ENCODE data around the gene YIPF7.

Gene YIPF7

GRCh38 chr4:44651425-44651824 lies at the start of gene YIPF7:
Gene YIPF7 (minus strand): TSS chr4:44651625. CDS start chr4:44650100, 1,525 bp downstream.
- TF ChIP-seq NFIC (IDR thresholded peaks at IDR 0.05) (no peak), EP300 (IDR thresholded peaks at IDR 0.05; ENCODE audit: borderline replicate concordance) (no peak), YY1 (IDR thresholded peaks at IDR 0.05; ENCODE audit: low read depth) (no peak), FOXM1 (IDR thresholded peaks at IDR 0.05; ENCODE audit: borderline replicate concordance, low read depth) (no peak), CEBPB (IDR thresholded peaks at IDR 0.05) (no peak), REST (IDR thresholded peaks at IDR 0.05; ENCODE audit: low read depth) (no peak), RAD21 (IDR thresholded peaks at IDR 0.05; ENCODE audit: low read depth) (no peak), ZBTB7A (IDR thresholded peaks at IDR 0.05; ENCODE audit: low read depth) (no peak), CREB1 (IDR thresholded peaks at IDR 0.05; ENCODE audit: low read depth) (no peak), TEAD4 (IDR thresholded peaks at IDR 0.05) (no peak), USF1 (IDR thresholded peaks at IDR 0.05) (no peak)

GRCh38 chr4:44701037-44701436 lies 49.6 kb upstream of the YIPF7 start:
- TF ChIP-seq TCF12 (IDR thresholded peaks at IDR 0.05; ENCODE audit: low read depth): no peak
- no peak for TF ChIP-seq TEAD4 (IDR thresholded peaks at IDR 0.05)
- TF ChIP-seq CEBPB (IDR thresholded peaks at IDR 0.05): no peak
- no peak for TF ChIP-seq USF1 (IDR thresholded peaks at IDR 0.05)
- no peak for TF ChIP-seq CREB1 (IDR thresholded peaks at IDR 0.05; ENCODE audit: low read depth)
- TF ChIP-seq ZBTB7A (IDR thresholded peaks at IDR 0.05; ENCODE audit: low read depth): no peak
- TF ChIP-seq EGR1 (IDR thresholded peaks at IDR 0.05): no peak
- no peak for TF ChIP-seq EP300 (IDR thresholded peaks at IDR 0.05; ENCODE audit: borderline replicate concordance)
- TF ChIP-seq MAX (IDR thresholded peaks at IDR 0.05): no peak
- TF ChIP-seq RAD21 (IDR thresholded peaks at IDR 0.05; ENCODE audit: low read depth): no peak
- no peak for TF ChIP-seq TAF1 (IDR thresholded peaks at IDR 0.05; ENCODE audit: low read depth)
- TF ChIP-seq FOXM1 (IDR thresholded peaks at IDR 0.05; ENCODE audit: borderline replicate concordance, low read depth): no peak
- TF ChIP-seq REST (IDR thresholded peaks at IDR 0.05; ENCODE audit: low read depth): no peak
- no peak for TF ChIP-seq NFIC (IDR thresholded peaks at IDR 0.05)

GRCh38 chr4:44700427-44700826 lies 49.0 kb upstream of the YIPF7 start:
- no peak for TF ChIP-seq ZBTB7A (IDR thresholded peaks at IDR 0.05; ENCODE audit: low read depth)
- TF ChIP-seq YY1 (IDR thresholded peaks at IDR 0.05; ENCODE audit: low read depth): no peak
- no peak for TF ChIP-seq TCF12 (IDR thresholded peaks at IDR 0.05; ENCODE audit: low read depth)
- TF ChIP-seq MAX (IDR thresholded peaks at IDR 0.05): no peak
- TF ChIP-seq EGR1 (IDR thresholded peaks at IDR 0.05): no peak
- no peak for TF ChIP-seq TEAD4 (IDR thresholded peaks at IDR 0.05)
- no peak for TF ChIP-seq USF1 (IDR thresholded peaks at IDR 0.05)
- TF ChIP-seq EP300 (IDR thresholded peaks at IDR 0.05; ENCODE audit: borderline replicate concordance): no peak
- no peak for TF ChIP-seq CEBPB (IDR thresholded peaks at IDR 0.05)

GRCh38 chr4:44684648-44685047 lies 33.2 kb upstream of the YIPF7 start:
- TF ChIP-seq ZBTB7A (IDR thresholded peaks at IDR 0.05; ENCODE audit: low read depth): no peak
- TF ChIP-seq REST (IDR thresholded peaks at IDR 0.05; ENCODE audit: low read depth): no peak
- TF ChIP-seq YY1 (IDR thresholded peaks at IDR 0.05; ENCODE audit: low read depth): no peak
- no peak for TF ChIP-seq TEAD4 (IDR thresholded peaks at IDR 0.05)
- no peak for TF ChIP-seq TCF12 (IDR thresholded peaks at IDR 0.05; ENCODE audit: low read depth)
- TF ChIP-seq CREB1 (IDR thresholded peaks at IDR 0.05; ENCODE audit: low read depth): no peak
- no peak for TF ChIP-seq NFIC (IDR thresholded peaks at IDR 0.05)
- TF ChIP-seq USF1 (IDR thresholded peaks at IDR 0.05): no peak
- no peak for TF ChIP-seq RAD21 (IDR thresholded peaks at IDR 0.05; ENCODE audit: low read depth)
- no peak for TF ChIP-seq CEBPB (IDR thresholded peaks at IDR 0.05)
